Measurements from ENCODE around the gene EIF4G1.

EIF4G1 gene

GRCh38 chr3:184352897-184353545 lies 38.6 kb downstream of the EIF4G1 start:
- DNase-seq, result no peak

GRCh38 chr3:184353546-184353941 lies 39.1 kb downstream of the EIF4G1 start:
- no peak for DNase-seq

- DNase-seq, result peak; percentile 66
These were observed 39.8 kb downstream of the EIF4G1 start for GRCh38 chr3:184354121-184354728.

GRCh38 chr3:184354754-184355153 lies 40.3 kb downstream of the EIF4G1 start:
- no peak for DNase-seq

- no peak for DNase-seq
These were observed 41.0 kb downstream of the EIF4G1 start for GRCh38 chr3:184355261-184356040.

GRCh38 chr3:184357248-184358123 lies 43.1 kb downstream of the EIF4G1 start:
- no peak for DNase-seq

GRCh38 chr3:184358124-184358767 lies 43.8 kb downstream of the EIF4G1 start:
- DNase-seq, result no peak

- DNase-seq, result no peak
These were observed 44.5 kb downstream of the EIF4G1 start for GRCh38 chr3:184358921-184359350.

- no peak for DNase-seq
These were observed 45.2 kb downstream of the EIF4G1 start for GRCh38 chr3:184359610-184360009.

- DNase-seq, result no peak
These were observed 45.9 kb downstream of the EIF4G1 start for GRCh38 chr3:184360070-184360928.

GRCh38 chr3:184360929-184361531 lies 46.6 kb downstream of the EIF4G1 start:
- DNase-seq, result no peak

- peak; percentile 67 for DNase-seq
These were observed 47.1 kb downstream of the EIF4G1 start, which contains the start of the genes CLCN2 and POLR2H for GRCh38 chr3:184361532-184361931. CLCN2 (minus strand) TSS chr3:184361605; CDS start chr3:184361479, 126 bp downstream. POLR2H (plus strand) TSS chr3:184361710; CDS start chr3:184363493, 1,783 bp downstream.

- DNase-seq, result peak; percentile 51
These were observed 47.7 kb downstream of the EIF4G1 start for GRCh38 chr3:184361932-184362667.

GRCh38 chr3:184362668-184363546 lies 48.5 kb downstream of the EIF4G1 start:
- peak; percentile 98 for DNase-seq

GRCh38 chr3:184366619-184367289 lies 52.3 kb downstream of the EIF4G1 start:
- DNase-seq, result no peak

GRCh38 chr3:184368116-184368515 lies 53.7 kb downstream of the EIF4G1 start:
- no peak for DNase-seq

- DNase-seq, result no peak
These were observed 54.3 kb downstream of the EIF4G1 start for GRCh38 chr3:184368586-184369183.

GRCh38 chr3:184371570-184372018 lies 57.2 kb downstream of the EIF4G1 start:
- peak; percentile 77 for DNase-seq
